HEK293T (cell line): ENCODE measurements around the gene CDKN2B.

Source experiments
- CTCF ChIA-PET: fragments of 350-600 bp; formaldehyde crosslinking; extraction: SDS; loops from one replicate; lab custom pipeline; 2021; ENCODE audit warnings: antibody characterized with exemption, inconsistent platforms; lab: Yijun Ruan, JAX
- POLR2A ChIA-PET: fragments of 350-600 bp; formaldehyde crosslinking; extraction: SDS; loops from one replicate; lab custom pipeline; 2020; ENCODE audit warnings: antibody characterized with exemption, inconsistent platforms; lab: Yijun Ruan, JAX
- DNase-seq: peaks from one replicate; pipeline ENCODE4 v3.0.0; 2012; ENCODE audit warnings: mixed read lengths; ENCODE audit errors: extremely low spot score
- ARNT ChIP-seq: fragments of 450-650 bp; IDR thresholded peaks from 2 replicates; pipeline ENCODE4 v1.6.1; 2017; ENCODE audit warnings: mild to moderate bottlenecking
- BHLHE40 ChIP-seq: fragments of 450-650 bp; IDR thresholded peaks from 2 replicates; pipeline ENCODE4 v1.6.1; 2016; ENCODE audit warnings: mild to moderate bottlenecking, moderate library complexity, borderline replicate concordance
- CTBP1 ChIP-seq: fragments of 450-650 bp; IDR thresholded peaks from 2 replicates; pipeline ENCODE4 v1.6.1; 2016; ENCODE audit warnings: borderline replicate concordance
- ELF4 ChIP-seq: fragments of 450-650 bp; IDR thresholded peaks from 2 replicates; pipeline ENCODE4 v1.6.1; 2017; ENCODE audit warnings: antibody characterized with exemption
- FOXA1 ChIP-seq: fragments of 450-650 bp; IDR thresholded peaks from 2 replicates; pipeline ENCODE4 v1.6.1; 2016; ENCODE audit warnings: mild to moderate bottlenecking
- FOXK2 ChIP-seq: fragments of 450-650 bp; IDR thresholded peaks from 2 replicates; pipeline ENCODE4 v1.6.1; 2016; ENCODE audit warnings: mild to moderate bottlenecking
- FOXM1 ChIP-seq: fragments of 450-650 bp; IDR thresholded peaks from 2 replicates; pipeline ENCODE4 v1.6.1; 2017; ENCODE audit warnings: mild to moderate bottlenecking, borderline replicate concordance
- HDGF ChIP-seq: fragments of 450-650 bp; IDR thresholded peaks from 2 replicates; pipeline ENCODE4 v1.6.1; 2017; ENCODE audit warnings: antibody characterized with exemption, borderline replicate concordance
- L3MBTL2 ChIP-seq: fragments of 450-650 bp; conservative IDR thresholded peaks from 2 replicates; pipeline ENCODE4 v1.6.1; 2016; ENCODE audit warnings: mild to moderate bottlenecking
- LEF1 ChIP-seq: fragments of 450-650 bp; IDR thresholded peaks from 2 replicates; pipeline ENCODE4 v1.6.1; 2017; ENCODE audit warnings: mild to moderate bottlenecking, borderline replicate concordance
- NFRKB ChIP-seq: fragments of 450-650 bp; IDR thresholded peaks from 2 replicates; pipeline ENCODE4 v1.6.1; 2016; ENCODE audit warnings: mild to moderate bottlenecking, moderate library complexity
- PKNOX1 ChIP-seq: fragments of 450-650 bp; IDR thresholded peaks from 2 replicates; pipeline ENCODE4 v1.6.1; 2016
- SP1 ChIP-seq: fragments of 450-650 bp; IDR thresholded peaks from 2 replicates; pipeline ENCODE4 v1.6.1; 2017
- SUZ12 ChIP-seq: fragments of 450-650 bp; IDR thresholded peaks from 2 replicates; pipeline ENCODE4 v1.6.1; 2016; ENCODE audit warnings: mild to moderate bottlenecking
- TARDBP ChIP-seq: fragments of 450-650 bp; IDR thresholded peaks from 2 replicates; pipeline ENCODE4 v1.6.1; 2016
- ZNF384 ChIP-seq: fragments of 450-650 bp; IDR thresholded peaks from 2 replicates; pipeline ENCODE4 v1.6.1; 2016

CDKN2B gene

DNA sequence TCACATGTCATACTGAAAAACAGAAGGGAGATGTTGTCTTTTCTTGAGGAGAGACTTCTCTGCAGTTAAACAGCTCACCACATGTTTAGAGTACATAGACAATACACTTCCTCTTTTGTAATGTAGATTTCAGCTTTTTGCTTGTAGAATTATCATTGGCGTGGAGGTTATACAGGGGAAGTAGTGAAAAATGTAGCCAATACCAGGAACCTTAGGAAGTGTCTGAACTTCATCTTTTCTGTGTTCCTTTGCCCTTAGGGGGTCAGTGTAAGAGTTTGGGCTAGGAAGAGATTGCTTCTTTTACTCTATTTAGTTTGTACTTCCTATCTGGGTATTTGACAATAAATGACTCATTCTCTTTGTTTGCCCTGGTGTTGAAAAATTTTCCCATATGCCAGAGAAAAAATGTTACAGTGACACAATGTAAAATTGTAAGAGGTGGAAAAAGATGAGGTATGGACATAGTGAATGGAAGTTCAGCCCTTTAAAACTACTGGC is 21.0 kb upstream of the CDKN2B start:
- ChIA-PET POLR2A (no interaction called here), CTCF (interaction anchor here (1.2 kb wide), 1 partner anchor 21 kb away, joined by 3 read pairs; the partner anchor contains the start of gene CDKN2B)
- TF ChIP-seq ZNF384 (no peak), FOXK2 (no peak), SUZ12 (no peak), ELF4 (no peak), BHLHE40 (no peak), FOXA1 (no peak), TARDBP (no peak), FOXM1 (no peak), CTBP1 (no peak), LEF1 (no peak), SP1 (no peak)
- DNase-seq: no peak

- ChIA-PET CTCF (interaction anchor here (1.2 kb wide), 1 partner anchor 20 kb away, joined by 3 read pairs; the partner anchor contains the start of gene CDKN2B), POLR2A (no interaction called here)
- no peak for DNase-seq
- TF ChIP-seq TARDBP: no peak
- TF ChIP-seq FOXM1: no peak
- no peak for TF ChIP-seq PKNOX1
- TF ChIP-seq SUZ12: no peak
- TF ChIP-seq LEF1: no peak
- TF ChIP-seq ELF4: no peak
- TF ChIP-seq CTBP1: no peak
- TF ChIP-seq ZNF384: no peak
Observed at GRCh38 chr9:22029231-22029630, 20.1 kb upstream of the CDKN2B start.

- ChIA-PET POLR2A (no interaction called here), CTCF (no interaction called here)
- DNase-seq: no peak
- TF ChIP-seq PKNOX1: no peak
- no peak for TF ChIP-seq ELF4
- TF ChIP-seq SP1: no peak
- TF ChIP-seq ZNF384: no peak
- TF ChIP-seq NFRKB: no peak
- no peak for TF ChIP-seq FOXA1
Observed at GRCh38 chr9:22028394-22028793, 19.3 kb upstream of the CDKN2B start.

GRCh38 chr9:22026696-22027095 is 17.6 kb upstream of the CDKN2B start:
- CTCF ChIA-PET: no interaction called here
- DNase-seq: no peak
- no peak for TF ChIP-seq BHLHE40
- POLR2A ChIA-PET: no interaction called here

GRCh38 chr9:22022396-22022795 is 13.3 kb upstream of the CDKN2B start:
- ChIA-PET POLR2A (no interaction called here), CTCF (no interaction called here)
- no peak for DNase-seq
- TF ChIP-seq LEF1 (no peak), SP1 (no peak), FOXA1 (no peak), ZNF384 (no peak), FOXM1 (no peak), BHLHE40 (no peak), HDGF (no peak), CTBP1 (no peak), FOXK2 (no peak), TARDBP (no peak), ELF4 (no peak), L3MBTL2 (no peak), ARNT (no peak), PKNOX1 (no peak), NFRKB (no peak), SUZ12 (no peak)

DNA sequence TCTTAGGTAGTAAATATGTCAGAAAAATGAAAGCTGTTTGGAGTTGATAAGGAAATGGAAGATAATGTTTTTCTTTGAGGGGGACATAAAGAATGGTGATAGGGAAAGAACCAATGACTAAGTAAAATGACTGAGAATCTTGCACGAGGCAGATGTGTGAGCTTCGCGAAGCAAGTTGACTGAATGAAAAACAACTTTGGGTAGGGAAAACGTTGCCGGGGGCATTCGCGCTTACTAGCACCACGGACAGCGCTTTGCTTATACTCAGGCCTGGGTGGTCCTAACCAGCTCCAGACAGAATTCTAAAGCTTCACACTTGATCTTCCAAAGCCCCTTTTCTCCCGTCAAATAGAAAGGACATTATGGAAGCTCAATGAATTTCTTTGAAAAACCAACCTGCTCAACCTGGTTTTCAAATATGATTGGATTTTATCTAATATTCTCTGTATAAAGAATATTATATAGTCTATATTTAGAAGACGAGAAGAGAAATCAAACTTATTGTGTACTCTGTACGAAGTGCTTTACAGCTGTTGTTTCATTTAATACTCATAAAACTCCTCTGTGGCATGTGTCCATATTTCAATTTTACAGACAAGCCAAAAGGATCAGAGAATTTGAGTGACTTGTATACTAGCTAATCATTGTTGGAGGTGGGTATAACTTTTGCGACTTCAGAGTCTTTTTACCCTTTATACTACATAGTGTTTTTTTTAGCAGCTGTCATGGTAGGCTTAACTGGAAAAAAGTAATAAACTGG is 1.9 kb upstream of the CDKN2B start:
- ChIA-PET CTCF (no interaction called here), POLR2A (interaction anchor here (1.0 to 1.1 kb wide), 2 partner anchors 15 to 113 kb away, joined by 3 to 4 read pairs; no protein-coding TSS in a partner anchor)
- no peak for TF ChIP-seq ARNT
- peak; percentile 76 for TF ChIP-seq PKNOX1
- no peak for TF ChIP-seq NFRKB
- TF ChIP-seq L3MBTL2: no peak
- no peak for TF ChIP-seq FOXM1
- TF ChIP-seq ZNF384: no peak
- no peak for TF ChIP-seq FOXK2
- TF ChIP-seq SUZ12: no peak
- no peak for DNase-seq
